ENCODE measurements around the gene RGS6. TPM values are rescaled to one million over a fixed set of nuclear protein-coding genes. Genes with fewer than 3 reads are reported as not detected.

Gene RGS6
- total RNA-seq, 6 donors from 2014 or later = 0.83 to 12.9 (median 2.2) TPM; not detected in 1

DNA sequence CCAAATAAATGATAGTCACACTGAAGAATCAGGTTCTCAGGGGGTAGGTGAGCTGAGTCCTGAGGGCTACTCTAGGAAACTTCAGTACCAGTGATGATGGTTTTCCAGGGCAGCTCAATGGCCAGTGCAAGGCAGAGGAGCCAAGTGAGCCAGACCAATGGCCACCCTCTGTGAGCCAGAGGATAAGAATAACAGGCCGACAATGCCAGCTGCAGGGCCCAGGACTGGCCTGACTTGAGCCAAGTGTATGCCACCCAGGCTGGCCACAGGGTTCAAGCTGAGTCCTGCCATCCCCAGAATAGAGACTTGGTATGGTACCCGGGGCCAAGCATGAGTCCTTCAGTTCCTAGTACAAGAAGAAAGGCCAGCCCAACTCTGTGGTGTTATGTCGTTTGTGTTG is 606.2 kb downstream of the RGS6 start:
- Histone ChIP-seq H3K4me1 (peaks cover 0 to 7% (median 6%) of the 10 kb centered on the region in 4 donors), H3K9me3 (peaks cover 0 to 1% (median under 1%) of the 10 kb centered on the region in 4 donors), H3K27ac (no peak overlapping the region), H3K27me3 (no peaks in the 10 kb centered on the region), H3K4me3 (no peak overlapping the region), H3K36me3 (no peaks in the 10 kb centered on the region)
- no peak for DNase-seq
- no peak for ATAC-seq (ENCODE audit: low FRiP score in 2 of 2)
- TF ChIP-seq POLR2A (IDR thresholded peaks at IDR 0.05) (no peak), POLR2AphosphoS5 (IDR thresholded peaks at IDR 0.05) (no peak), EP300 (IDR thresholded peaks at IDR 0.05) (no peak)
- TF ChIP-seq, protein P1, sequence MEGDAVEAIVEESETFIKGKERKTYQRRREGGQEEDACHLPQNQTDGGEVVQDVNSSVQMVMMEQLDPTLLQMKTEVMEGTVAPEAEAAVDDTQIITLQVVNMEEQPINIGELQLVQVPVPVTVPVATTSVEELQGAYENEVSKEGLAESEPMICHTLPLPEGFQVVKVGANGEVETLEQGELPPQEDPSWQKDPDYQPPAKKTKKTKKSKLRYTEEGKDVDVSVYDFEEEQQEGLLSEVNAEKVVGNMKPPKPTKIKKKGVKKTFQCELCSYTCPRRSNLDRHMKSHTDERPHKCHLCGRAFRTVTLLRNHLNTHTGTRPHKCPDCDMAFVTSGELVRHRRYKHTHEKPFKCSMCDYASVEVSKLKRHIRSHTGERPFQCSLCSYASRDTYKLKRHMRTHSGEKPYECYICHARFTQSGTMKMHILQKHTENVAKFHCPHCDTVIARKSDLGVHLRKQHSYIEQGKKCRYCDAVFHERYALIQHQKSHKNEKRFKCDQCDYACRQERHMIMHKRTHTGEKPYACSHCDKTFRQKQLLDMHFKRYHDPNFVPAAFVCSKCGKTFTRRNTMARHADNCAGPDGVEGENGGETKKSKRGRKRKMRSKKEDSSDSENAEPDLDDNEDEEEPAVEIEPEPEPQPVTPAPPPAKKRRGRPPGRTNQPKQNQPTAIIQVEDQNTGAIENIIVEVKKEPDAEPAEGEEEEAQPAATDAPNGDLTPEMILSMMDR (IDR thresholded peaks at IDR 0.05) = no peak
- 88 to 100% methylated on average over 1 to 3 of the region's 3 CpGs for WGBS, 2 donors

DNA sequence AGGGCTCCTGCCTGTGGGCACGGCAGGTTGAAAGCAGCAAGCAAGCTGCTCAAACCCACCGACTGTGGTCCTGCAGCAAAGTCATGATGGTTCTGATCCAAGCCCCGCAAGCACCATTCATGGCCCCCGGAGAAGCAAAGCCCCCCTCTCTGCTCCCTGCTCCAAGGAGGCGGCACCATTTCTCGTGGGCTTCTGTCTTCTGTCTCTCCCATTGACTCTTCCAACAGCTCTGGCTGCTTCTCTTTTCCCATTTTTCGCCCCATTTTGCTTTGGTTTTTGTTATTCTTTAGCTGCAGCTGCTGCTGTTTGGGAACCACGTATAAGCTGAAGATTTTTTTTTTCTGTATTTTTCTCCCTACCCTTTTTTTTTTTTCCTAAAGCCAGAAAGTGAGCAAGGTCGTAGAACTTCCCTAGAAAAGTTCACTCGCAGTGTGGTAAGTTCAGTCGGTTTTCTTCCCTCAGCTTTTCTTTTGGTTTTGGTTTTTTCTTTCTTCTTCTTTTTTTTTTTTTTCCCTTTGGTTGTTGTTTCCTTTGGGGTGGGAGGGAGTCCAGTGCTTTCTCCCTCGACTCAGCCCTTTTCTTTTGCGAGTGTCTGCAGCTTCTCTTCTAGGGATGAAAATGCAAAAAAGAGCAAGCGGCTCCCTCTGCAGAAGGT is 607.6 kb downstream of the RGS6 start:
- WGBS, 2 donors = 65 to 76% methylated on average over 13 to 14 of the region's 14 CpGs
- H3K27me3 ChIP-seq = no peaks in the 10 kb centered on the region
- H3K27ac ChIP-seq = no peak overlapping the region
- H3K9me3 ChIP-seq = no peaks in the 10 kb centered on the region
- TF ChIP-seq POLR2AphosphoS5 (IDR thresholded peaks at IDR 0.05) = no peak
- TF ChIP-seq, protein P1 (IDR thresholded peaks at IDR 0.05) = no peak
- no peak for TF ChIP-seq POLR2A (IDR thresholded peaks at IDR 0.05)
- H3K4me1 ChIP-seq = peaks cover 0 to 13% (median 6%) of the 10 kb centered on the region in 4 donors
- DNase-seq (no peak), ATAC-seq (ENCODE audit: low FRiP score in 2 of 2) (no peak)
- H3K4me3 ChIP-seq = no peak overlapping the region
- H3K36me3 ChIP-seq = no peaks in the 10 kb centered on the region

DNA sequence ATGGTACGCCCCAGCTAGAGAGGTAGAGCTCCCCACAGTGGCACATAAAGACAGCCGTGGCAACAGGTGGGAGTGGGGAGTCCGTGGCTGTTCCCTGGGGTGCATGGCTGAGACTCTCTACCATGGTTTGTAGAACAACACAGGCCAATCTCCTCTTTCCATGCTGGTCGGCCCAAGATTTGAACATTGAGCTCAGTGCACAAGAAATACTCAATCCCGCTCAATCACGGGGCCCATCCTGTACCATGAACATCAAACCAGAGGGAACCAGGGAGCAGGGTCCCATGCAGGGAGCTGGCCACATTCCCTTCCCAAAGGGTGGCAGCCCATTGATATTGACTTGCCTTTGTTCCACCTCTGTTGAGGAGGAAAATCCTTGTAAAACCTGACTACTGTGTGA is 608.6 kb downstream of the RGS6 start:
- Histone ChIP-seq H3K27me3 (no peaks in the 10 kb centered on the region), H3K27ac (no peak overlapping the region), H3K4me3 (no peak overlapping the region), H3K4me1 (peaks cover 0 to 5% (median under 1%) of the 10 kb centered on the region in 4 donors), H3K36me3 (no peaks in the 10 kb centered on the region), H3K9me3 (no peaks in the 10 kb centered on the region)
- TF ChIP-seq POLR2AphosphoS5 (IDR thresholded peaks at IDR 0.05) (no peak), EP300 (IDR thresholded peaks at IDR 0.05) (no peak)
- WGBS, 2 donors = 91 to 98% methylated on average over 5 to 6 of the region's 6 CpGs
- DNase-seq (no peak), ATAC-seq (ENCODE audit: low FRiP score in 2 of 2) (no peak)

DNA sequence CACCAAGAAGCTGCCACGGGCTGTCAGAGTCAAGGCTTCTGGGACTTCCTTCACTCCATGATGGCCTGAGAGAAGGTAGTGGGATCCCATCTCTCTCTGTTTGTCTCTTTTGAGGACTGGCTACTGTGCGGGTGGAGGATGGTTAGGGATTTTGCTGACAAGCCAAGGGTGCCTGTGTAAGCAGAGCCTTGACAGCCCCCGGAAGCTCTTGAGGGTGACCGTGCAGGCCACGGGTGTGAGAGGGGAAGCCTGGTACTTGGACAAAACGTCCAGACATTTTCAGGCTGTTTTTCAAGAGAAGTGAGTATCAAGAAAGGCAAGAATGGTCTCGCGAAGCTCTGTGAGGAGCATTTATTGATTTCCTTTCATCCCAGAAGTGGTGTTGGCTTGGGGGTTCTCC is 609.3 kb downstream of the RGS6 start:
- Histone ChIP-seq H3K4me1 (peaks cover 0 to 5% (median 0%) of the 10 kb centered on the region in 4 donors), H3K9me3 (no peaks in the 10 kb centered on the region), H3K4me3 (no peak overlapping the region), H3K27ac (no peak overlapping the region), H3K36me3 (no peaks in the 10 kb centered on the region), H3K27me3 (no peaks in the 10 kb centered on the region)
- 85% methylated on average over 7 to 8 of the region's 8 CpGs for WGBS, 2 donors
- no peak for DNase-seq
- ATAC-seq (ENCODE audit: low FRiP score in 2 of 2) = no peak
- TF ChIP-seq, protein P1 (IDR thresholded peaks at IDR 0.05) = no peak
- TF ChIP-seq POLR2AphosphoS5 (IDR thresholded peaks at IDR 0.05) (no peak), EP300 (IDR thresholded peaks at IDR 0.05) (no peak), POLR2A (IDR thresholded peaks at IDR 0.05) (no peak)

DNA sequence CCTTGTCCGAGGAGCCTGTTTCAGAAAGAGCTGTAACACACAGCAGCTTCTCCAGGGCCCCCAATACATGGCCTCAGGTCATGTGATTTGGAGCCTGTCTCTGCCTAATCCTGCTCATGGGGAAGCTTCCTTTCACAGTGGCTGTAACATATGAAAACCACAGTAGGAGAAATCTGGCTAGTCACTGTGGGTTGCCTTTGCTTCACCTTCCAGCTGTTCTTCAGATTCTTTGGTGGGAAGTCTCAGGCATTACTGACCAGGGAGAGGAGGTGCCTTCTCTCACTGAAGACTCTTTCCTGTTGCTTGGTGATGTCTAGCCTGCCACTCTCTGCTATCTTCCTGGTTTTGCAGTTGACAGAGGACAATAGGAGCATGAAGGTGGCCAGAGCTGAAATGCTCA is 611.1 kb downstream of the RGS6 start:
- 75% methylated on average over 1 of the region's 1 CpG; no CpG with 5 or more reads in 1 of the 2 donors for WGBS, 2 donors
- no peak for DNase-seq
- no peak for ATAC-seq (ENCODE audit: low FRiP score in 2 of 2)
- H3K27me3 ChIP-seq = no peaks in the 10 kb centered on the region
- H3K4me1 ChIP-seq = peaks cover 0 to 5% (median 0%) of the 10 kb centered on the region in 4 donors
- H3K27ac ChIP-seq = no peak overlapping the region
- no peaks in the 10 kb centered on the region for H3K36me3 ChIP-seq
- TF ChIP-seq, protein P1 (IDR thresholded peaks at IDR 0.05) = no peak
- TF ChIP-seq POLR2A (IDR thresholded peaks at IDR 0.05) (no peak), POLR2AphosphoS5 (IDR thresholded peaks at IDR 0.05) (no peak), EP300 (IDR thresholded peaks at IDR 0.05) (no peak)
- no peak overlapping the region for H3K4me3 ChIP-seq
- H3K9me3 ChIP-seq = no peaks in the 10 kb centered on the region
